GM21367 (cell line): ENCODE results near the gene CNOT1.
"Not testable (repeated sequence)": the region's sequence is repeated elsewhere in the genome, so short reads cannot be mapped to it uniquely, and the experiment has no call there.

Experiments
- ATAC-seq: cut with Tn5 transposase; IDR thresholded peaks from one replicate; pipeline ENCODE4 v1.9.1; 2021; ENCODE audit not compliant: unreplicated experiment

Gene CNOT1

DNA sequence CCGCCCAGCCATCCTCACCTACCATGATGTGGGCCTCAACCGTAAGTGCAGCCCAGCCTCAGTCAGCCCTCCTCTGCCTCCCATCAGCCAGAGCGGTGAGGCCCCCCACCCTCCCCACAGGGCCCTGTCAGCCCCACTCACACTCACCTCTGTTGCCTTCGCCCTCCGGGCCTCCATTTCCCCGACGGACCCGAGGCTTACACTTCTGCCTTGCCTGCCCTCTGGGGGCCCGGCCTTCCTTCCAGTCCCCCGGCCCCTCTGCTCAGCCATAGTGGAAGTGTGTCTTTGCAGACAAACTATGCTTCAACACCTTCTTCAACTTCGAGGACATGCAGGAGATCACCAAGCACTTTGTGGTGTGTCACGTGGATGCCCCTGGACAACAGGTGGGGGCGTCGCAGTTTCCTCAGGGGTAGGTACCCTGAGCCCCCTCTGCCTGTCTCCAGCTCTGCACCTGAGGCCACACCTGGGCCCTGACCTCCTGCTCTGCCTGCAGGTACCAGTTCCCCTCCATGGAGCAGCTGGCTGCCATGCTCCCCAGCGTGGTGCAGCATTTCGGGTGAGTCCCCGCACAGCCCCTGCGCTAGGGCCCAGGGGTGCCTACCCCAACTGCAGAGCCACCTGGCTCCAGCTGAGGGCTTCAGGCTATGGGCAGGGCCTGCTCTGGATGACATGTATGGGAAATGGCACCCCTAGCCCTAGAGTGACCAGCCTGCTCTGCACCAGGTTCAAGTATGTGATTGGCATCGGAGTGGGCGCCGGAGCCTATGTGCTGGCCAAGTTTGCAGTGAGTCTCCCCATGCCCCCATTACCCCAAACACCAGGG, 125.5 kb downstream of the CNOT1 start:
- no peak for ATAC-seq

DNA sequence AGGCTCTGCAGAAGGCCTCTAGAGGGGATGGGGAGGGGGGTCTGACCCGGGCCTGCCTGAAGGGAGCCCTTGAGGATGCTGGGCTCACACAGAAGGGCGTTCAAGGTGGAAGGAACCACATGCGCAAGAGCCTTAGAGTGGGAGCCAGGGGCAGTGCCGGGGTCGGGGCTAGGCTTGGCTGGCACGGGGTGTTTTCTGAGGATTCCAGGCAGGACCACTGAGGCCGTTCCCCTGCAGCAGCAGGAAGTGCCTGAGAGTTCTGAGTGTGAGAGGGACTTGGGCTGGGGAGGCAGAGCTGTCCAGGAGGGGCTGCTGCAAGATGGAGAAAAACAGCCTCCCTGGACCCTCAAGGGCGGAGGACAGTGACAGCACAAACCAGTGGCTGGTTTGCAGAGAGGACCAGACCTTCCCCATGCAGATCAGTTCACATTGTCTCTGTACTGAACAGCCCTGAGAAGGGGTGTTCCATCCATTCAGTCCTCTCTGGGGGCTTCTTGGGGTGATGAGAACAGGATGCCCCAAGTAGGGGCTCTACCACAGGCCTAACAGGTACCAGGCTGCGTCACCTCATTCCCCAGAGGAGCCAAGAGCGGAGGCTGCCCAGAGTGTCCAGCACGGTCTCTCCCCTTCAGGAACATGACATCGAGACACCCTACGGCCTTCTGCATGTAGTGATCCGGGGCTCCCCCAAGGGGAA, 126.3 kb downstream of the CNOT1 start:
- no peak for ATAC-seq

DNA sequence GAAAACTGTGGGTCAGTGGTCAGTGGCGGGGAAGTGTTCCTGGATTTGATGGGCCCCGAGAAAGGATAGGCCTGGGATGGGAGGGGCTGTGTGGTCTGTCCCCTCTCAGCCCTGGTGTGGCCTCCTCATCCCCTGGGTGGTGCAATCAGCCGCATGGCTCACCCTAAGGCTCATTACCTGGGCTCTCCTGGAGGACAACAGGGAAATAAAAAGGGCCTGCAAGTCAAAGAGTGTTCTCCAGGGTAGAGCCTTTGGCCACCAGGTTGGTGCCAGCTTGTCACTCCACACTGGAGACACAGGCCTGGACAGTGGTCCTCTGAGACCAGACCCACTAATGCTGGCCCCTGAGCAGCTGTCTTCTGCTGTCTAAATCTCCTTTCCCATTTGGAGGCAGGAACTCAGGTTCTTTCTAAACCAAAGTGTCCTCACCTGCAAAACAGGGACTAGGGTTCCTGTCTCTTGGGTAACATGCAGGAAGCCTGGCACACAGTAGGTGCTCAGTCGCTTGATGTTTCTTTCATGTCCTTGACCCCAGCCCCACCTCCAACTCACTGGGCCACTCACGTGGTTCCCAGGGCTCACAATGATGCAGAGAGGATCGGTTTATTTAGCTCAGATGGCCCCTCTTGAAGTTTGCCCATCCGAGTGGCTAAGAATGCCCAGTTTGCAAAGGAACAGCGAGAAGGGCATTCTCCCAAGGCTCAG, 127.3 kb downstream of the CNOT1 start:
- no peak for ATAC-seq

DNA sequence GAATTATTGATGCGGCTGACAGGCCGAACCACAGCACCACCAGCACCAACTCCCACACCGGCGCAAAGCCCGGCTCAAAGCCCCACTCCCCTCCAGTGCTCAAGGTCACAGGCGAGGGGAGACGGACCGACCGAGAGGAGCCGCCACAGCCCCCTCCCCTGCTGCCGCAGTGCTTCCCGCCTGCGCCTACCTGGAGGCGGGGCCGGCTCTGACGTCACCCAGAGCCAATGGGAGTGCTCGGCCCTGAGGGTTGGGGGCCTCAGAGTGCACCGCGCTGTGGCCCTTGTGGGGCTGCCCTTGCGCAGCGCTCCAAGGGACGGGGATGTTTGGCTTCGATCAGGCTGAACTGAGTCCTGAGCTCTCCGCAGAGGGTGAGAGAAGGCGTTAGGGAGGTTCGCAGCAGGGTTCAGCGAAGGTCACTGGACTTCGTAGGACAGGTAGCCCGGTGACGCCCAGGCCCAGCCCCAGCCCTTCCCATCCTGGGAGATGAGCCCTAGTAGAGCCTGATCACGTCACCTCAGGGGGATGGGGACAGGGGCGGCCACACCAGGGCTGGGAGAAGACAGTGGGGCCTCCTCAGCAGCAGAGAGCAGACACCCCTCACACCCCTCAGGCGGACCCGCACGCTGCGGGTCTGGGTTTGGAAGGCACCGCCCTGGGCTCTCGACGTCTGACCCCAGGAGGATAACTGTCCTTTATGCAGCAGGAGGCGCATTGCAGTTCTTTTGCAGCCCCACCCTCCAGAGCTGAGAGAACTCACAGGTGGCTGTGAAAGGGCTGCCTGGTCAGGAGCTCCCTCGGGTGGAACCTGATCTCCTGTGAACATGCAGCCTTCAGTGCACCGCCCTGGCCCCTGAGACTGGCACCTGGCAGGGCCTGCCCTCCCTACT, 128.1 kb downstream of the CNOT1 start:
- no peak for ATAC-seq

DNA sequence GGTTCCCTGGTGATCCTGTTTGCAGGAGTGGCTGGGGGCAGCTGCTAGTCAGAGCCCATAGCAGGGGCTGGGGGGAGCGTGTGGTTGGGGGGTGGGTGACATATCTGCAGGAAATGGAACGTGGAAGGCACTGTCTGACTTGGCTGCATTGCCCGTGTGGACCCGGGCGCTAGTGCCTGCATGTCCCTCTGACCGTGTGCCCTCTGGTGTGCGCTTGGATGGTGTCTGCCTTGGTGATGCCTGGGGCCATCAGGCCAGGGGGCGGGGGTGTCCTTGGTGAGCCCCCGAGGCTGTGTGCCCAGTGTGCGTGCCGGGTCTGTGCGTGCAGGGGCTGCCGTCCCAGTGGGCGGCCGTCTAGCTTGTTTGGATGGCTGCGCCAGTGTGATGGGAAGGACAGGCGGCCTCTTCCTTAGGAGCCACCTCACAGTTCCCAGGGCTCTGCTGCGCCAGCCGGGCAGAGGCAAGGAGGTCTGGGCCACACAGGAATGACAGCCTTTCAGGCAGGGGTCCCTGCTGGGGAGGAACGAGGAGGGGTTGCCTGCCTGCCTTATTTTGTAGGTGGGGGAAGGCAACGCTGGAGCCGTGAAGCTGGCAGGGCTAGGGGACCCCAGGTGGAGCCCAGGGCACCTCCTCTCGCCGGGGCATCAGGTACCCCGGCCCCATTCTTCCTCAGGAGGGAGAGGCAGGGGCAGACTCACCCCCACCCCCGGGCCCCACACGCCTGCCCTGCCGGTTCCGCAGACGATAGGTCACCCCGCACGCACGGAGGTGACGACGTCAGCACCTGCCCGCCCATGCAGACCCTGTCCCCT, 129.0 kb downstream of the CNOT1 start:
- ATAC-seq, result no peak

DNA sequence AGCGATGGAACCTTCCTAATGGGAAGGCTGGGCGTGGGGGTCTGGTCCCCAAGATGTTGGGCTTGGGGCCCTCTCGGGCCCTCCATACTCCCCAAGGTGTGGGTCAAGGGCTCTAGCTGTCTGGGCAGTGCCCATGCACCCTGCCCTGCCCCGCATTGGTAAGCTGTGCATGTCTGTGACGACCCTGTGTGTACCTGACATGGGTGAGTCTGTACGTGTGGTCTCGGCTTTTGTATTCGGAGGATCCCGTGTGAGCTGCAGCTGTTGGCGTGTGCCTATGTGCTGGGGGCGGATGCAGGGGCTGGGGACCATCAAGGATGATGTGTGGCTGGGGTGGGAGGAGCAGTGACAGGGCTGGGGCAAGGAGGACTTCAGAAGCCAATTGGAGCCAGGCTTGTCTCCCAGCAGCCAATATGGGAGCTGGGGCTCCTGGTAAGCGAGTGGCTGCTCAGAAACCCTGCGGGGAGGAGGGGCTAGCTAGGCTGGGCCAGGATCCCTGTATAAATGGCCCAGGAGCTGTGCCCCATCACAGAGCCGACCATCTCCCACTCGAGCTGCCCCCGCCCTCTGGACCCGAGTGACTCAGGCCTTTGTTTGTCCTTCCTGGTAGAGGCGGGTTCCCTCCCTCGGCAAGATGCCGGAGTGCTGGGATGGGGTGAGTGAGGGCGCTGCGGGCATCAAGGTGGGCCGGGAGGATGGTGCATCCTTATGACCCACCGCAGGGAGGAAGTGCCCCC, 129.8 kb downstream of the CNOT1 start, which contains the start of gene NDRG4:
Gene NDRG4, plus strand, starts transcription at position 529 of the 737 bp plus-strand sequence. Its CDS starts 106 bp downstream, at position 635.
- no peak for ATAC-seq

DNA sequence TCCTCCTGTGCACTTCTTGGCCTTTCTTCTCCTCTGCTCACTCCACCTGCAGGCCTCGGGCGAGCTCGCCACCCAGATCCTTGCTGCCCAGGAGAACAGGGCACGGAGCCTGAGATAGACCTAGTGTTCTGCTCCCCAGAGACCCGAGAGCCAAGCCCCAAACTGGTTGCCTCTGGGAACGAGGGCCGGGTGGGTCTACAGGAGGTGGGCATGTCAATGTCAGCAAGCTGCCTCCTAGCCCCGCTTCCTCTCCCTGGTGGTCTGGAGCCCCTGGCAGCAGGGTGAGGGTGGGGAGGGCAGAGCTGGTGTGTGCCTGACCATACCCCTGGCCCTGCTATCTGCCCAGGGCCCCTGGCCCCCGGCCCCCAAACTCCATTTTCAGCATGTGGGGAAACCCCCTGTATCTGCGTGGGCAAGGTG, 130.5 kb downstream of the CNOT1 start:
- ATAC-seq, result no peak

DNA sequence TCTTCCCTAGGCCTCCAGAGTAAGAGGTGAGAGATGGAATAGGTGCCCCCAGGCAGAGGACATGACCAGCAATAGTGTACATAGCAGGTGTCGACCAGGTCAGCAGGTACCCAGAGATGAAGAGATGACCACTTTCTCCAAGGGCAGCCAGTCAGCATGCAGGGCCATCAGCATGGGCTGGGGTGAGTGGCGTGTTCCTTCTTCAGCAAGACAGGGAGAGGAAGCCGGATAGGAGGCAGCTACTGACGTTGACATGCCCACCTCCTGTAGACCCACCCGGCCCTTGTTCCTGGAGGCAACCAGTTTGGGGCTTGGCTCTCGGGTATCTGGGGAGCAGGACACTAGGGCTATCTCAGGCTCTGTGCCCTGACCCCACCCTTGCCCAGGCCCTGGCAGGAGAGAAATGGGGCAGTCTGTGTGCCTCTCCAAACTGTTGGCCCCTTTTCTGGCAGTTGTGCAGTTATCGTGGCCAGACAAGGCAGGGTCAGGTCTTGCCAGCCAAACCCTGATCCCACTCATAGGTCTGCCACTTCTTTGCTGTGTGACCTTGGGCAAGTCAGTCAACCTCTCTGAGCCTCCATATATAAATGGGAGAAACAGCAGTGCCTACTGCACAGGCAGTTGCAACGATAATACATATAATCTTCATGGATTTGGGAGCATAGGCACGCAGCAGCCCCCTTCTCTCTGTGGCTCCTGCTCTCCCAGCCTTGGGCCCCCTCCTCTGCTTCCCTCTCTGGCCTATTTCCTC, 131.1 kb downstream of the CNOT1 start:
- ATAC-seq, result no peak

DNA sequence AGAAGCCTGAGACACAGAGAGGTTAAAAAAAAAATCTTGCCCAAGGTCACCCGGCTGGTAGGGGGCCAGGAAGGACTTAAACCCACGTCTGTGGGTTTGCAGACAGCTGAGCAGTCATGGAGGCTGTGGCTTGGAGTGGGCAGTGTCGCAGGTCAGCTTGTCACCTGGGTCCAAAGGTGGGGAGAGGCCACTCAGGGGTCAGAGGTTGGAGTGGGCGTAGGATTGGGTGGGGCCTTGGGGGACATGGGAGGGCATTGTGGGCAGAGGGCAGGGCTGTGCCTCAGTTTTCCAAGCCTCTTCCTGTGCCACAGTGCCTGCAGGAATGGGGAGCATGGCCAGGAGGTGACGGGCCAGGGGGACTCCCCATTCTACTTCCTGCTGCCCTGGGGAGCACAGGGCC, 131.7 kb downstream of the CNOT1 start:
- no peak for ATAC-seq

DNA sequence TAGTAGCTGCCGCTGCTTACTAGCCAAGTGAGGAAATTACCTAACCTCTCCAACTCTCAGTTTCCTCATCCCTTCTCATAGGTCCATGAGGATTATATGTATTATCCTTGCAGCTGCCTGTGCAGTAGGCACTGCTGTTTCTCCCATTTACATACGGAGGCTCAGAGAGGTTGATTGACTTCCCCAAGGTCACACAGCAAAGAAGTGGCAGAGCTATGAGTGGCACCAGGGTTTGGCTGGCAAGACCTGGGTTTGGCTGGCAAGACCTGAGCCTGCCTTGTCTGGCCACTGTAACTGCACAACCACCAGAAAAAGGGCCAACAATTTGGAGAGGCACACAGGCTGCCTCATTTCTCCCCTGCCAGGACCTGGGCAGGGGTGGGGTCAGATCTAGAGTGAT, 132.2 kb downstream of the CNOT1 start:
- no peak for ATAC-seq

DNA sequence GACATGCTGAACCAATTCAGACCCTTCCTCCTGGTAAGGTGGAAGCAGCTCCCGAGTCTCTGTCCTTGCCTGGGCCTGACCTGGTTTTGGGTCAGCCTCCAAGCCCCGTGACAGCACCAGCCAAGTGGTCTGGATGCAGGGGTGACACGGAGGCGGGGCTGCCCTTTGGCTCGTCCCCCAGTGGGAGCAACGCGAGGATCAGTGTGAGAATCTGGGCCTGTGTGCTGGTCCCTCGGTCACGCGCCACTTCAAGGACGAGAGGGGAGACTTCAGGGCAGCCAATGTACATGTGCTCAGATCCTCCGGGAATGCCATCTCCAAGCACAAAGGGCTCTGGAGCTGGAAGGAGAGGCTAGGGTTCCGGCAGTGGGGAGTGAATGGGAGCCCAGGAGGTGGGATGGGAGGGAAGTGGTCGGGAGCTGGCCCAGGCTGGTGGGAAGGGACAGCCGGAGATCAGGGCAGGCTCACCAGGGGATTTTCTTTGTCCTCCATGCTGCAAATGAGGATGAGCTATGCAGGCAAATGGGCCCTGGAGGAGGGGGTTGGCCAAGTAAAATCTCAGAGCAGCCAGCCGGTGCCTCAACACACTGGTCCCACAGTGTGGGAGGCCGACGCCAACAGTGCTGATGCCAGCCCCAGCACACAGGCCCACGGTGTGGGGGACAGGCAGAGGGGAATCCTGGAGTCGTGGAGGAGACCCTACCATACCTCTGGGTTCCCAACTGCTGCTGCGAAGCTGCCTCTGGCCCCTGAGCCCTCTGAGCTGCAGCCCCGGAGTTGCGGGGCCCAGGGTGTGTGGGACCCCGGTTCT, 133.9 kb downstream of the CNOT1 start:
- no peak for ATAC-seq

DNA sequence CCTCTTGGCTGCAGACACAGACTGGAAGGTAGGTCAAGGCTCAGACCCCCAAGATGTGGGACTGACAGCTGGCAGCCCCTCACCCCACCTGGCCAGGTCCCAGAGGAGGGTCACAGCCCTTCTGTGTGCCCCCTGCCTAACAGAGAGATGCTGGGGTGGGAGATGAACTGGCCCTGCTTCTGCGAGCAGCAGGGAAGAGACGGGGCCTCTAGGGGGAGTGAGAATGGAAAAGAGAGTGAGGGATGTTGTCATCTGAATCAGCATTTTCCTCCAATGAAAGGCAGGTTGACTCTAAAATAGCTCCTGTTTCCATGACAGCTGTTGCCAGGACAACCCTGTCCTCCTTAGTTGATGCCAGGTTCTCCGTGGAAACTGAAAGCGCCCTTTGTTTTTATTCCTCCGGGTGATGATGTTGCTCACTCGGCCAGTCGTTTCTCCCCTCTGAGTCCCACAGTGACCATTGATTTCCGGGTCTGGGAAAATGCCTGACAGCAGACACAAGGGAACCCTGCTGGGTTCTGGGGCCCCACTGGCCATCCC, 134.6 kb downstream of the CNOT1 start:
- peak; percentile 72 for ATAC-seq

DNA sequence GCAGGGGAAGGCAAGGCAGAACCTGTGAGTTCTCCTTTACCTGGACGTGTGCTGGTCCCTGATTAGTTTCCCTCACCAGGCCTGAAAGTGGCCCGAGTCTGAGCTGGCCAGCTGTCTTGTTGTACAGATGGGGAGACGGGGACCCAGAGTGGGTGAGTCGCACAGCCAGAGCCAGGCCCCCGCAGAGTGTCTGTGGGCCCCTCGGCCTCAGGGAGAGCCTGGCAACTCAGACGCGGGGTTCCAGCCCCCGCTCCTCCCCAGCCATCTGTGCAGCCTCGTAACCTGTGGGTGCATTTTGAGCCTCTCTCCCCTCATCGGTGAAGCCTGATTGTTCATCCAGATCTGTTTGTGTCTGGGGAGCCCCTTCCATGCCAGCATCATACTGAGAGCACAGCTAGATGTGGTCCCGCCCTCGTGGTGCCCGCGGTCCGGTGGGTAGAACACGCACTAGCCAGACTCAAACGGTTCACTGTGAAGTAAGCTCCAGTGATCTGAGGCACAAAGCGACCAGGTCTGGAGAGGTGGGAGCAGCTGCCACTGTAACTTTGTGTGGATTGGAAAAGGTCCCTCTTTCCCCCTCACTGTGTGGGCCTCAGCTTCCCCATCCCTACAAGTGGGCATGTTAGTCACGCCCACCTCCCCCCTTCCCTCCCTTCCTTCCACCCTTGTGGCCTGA, 135.7 kb downstream of the CNOT1 start:
- no peak for ATAC-seq

DNA sequence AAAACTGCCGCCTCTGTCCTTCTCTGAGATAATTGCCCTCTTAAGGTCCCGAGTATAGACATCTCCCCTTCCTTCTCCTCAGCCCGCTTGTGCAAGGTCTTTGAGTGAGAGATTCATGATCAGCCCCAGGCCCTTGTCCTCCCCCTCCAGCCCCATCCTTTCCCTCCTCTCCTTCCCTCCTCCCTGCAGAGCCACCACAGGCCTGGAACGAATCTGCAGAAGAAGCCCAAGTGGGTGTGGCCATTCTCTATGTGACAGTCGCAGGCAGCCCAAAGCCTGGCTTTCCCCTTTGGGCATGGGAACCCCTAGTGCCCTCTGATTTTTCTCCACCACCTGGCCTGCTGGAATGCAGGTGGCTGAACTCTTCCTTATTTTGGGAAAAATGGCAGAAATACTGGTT, 136.9 kb downstream of the CNOT1 start:
- ATAC-seq, result no peak

DNA sequence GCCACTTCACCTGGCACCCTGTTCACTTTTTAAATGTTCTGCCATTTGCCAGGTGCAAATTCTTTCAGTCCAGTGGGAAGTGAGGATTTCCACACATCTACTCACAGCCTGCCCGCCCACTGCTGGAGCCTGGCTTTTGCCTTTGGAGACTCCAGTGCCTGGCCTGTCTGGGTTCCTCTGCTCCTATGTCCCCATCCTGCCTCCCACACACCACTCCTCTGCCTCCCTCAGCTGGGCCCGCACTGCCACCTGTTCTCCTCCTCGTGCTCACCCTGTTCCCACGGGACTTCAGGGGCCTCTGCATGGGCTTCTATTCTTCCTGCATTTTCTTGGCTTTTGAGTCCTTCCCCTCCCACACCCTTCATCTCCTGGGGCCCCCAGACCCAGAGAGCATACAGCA, 137.6 kb downstream of the CNOT1 start:
- ATAC-seq, result no peak

DNA sequence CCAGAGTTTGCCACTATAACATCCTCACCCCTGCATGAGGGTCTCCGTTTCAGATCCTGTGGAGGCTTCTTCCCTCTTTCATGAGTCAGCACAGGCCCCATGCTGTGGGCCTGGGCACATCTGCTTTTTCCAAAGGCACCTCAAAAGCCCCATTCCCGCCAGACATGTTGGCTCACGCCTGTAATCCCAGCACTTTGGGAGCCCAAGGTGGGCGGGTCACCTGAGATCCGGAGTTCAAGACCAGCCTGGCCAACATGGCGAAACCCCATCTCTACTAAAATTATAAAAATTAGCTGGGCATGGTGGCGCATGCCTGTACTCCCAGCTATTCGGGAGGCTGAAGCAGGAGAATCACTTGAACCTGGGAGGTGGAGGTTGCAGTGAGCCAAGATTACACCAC, 139.1 kb downstream of the CNOT1 start:
- not testable (repeated sequence) for ATAC-seq

DNA sequence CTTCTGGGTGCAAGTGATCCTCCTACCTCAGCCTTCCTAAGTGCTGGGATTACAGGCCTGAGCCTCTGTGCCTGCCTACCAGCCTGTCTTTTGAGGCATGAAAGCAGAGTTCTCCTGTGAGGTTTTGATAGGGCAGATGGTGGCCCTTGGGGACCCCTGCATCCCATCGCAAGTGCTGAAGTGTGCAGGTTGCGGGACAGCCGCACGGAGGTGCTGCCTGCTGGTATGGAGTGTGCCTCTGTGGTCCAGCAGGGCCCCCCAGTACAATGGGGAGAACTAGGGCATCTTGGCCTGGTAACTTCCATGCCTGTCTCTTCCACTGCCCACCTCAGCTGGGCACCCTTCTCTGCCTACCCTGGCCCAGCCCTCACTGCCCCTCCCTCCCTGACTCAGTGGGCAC, 139.6 kb downstream of the CNOT1 start:
- ATAC-seq, result no peak
